ENCODE data around the gene GNG7.

DNA sequence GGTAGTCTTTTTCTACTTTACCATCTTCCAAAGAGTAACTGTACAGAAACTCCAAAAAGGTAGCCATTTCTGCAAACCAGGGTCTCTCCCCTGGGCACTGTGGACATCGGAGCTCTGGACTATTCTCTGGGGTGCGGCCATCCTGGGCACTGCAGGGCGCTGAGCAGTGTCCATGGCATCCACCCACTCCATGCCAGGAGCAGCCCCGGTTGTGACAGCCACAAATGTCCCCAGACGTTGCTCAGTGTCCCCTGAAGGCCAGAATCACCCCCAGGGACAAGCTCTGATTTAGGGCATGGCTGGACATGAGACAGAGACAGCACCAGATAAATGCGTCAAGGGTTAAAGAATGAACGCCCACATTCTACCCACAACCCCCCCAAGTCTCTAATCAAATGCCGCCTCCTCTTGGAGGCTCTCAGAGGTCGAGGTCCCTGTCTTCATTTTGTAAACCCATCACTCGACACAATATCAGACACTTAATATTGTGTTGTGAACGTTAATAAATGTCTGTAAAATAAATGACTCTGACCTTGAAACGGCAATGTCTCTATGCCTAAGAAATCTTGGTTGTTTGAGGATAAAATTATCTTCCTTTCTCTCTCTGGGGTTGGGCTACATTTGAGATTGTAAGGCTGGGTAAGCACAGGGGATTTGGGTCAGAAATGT, 8.9 kb downstream of the GNG7 start:
- TF ChIP-seq, protein P1, sequence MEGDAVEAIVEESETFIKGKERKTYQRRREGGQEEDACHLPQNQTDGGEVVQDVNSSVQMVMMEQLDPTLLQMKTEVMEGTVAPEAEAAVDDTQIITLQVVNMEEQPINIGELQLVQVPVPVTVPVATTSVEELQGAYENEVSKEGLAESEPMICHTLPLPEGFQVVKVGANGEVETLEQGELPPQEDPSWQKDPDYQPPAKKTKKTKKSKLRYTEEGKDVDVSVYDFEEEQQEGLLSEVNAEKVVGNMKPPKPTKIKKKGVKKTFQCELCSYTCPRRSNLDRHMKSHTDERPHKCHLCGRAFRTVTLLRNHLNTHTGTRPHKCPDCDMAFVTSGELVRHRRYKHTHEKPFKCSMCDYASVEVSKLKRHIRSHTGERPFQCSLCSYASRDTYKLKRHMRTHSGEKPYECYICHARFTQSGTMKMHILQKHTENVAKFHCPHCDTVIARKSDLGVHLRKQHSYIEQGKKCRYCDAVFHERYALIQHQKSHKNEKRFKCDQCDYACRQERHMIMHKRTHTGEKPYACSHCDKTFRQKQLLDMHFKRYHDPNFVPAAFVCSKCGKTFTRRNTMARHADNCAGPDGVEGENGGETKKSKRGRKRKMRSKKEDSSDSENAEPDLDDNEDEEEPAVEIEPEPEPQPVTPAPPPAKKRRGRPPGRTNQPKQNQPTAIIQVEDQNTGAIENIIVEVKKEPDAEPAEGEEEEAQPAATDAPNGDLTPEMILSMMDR (IDR thresholded peaks at IDR 0.05; ENCODE audit: insufficient read depth, low read depth, low read length), result no peak
- TF ChIP-seq EZH2 (IDR thresholded peaks at IDR 0.05; ENCODE audit: insufficient read depth, low read length), result no peak

Measured in astrocyte (in vitro differentiated cells and primary cell).